Globus pallidus (tissue), 1 donor: ENCODE measurements around the gene SIDT2.
"Not testable (repeated sequence)": the region's sequence is repeated elsewhere in the genome, so short reads cannot be mapped to it uniquely, and the experiment has no call there.

Experiments used
- DNase-seq: peaks from one replicate; pipeline ENCODE4 v3.0.0-alpha.2; 2015; ENCODE audit warnings: low spot score

SIDT2 gene

GRCh38 chr11:117204283-117205080 is 25.9 kb downstream of the SIDT2 start:
- no peak for DNase-seq

- DNase-seq: no peak
Measured at GRCh38 chr11:117205211-117205818, 26.8 kb downstream of the SIDT2 start.

GRCh38 chr11:117206111-117206510 is 27.6 kb downstream of the SIDT2 start:
- DNase-seq: not testable (repeated sequence)

- not testable (repeated sequence) for DNase-seq
Measured at GRCh38 chr11:117206859-117207258, 28.3 kb downstream of the SIDT2 start.

- not testable (repeated sequence) for DNase-seq
Measured at GRCh38 chr11:117207481-117207880, 28.9 kb downstream of the SIDT2 start.

- DNase-seq: not testable (repeated sequence)
Measured at GRCh38 chr11:117208710-117209109, 30.2 kb downstream of the SIDT2 start.

GRCh38 chr11:117209351-117210125 is 31.0 kb downstream of the SIDT2 start:
- DNase-seq: not testable (repeated sequence)

GRCh38 chr11:117210620-117211019 is 32.1 kb downstream of the SIDT2 start:
- no peak for DNase-seq

- no peak for DNase-seq
Measured at GRCh38 chr11:117212697-117213355, 34.3 kb downstream of the SIDT2 start.

- no peak for DNase-seq
Measured at GRCh38 chr11:117214404-117215110, 36.0 kb downstream of the SIDT2 start.

- no peak for DNase-seq
Measured at GRCh38 chr11:117217141-117218084, 38.9 kb downstream of the SIDT2 start.

- no peak for DNase-seq
Measured at GRCh38 chr11:117218133-117218915, 39.8 kb downstream of the SIDT2 start.

- DNase-seq: no peak
Measured at GRCh38 chr11:117219001-117219400, 40.5 kb downstream of the SIDT2 start.

GRCh38 chr11:117219455-117219854 is 40.9 kb downstream of the SIDT2 start:
- DNase-seq: no peak

- DNase-seq: no peak
Measured at GRCh38 chr11:117219995-117220394, 41.5 kb downstream of the SIDT2 start.

GRCh38 chr11:117220568-117220967 is 42.0 kb downstream of the SIDT2 start:
- DNase-seq: peak; percentile 70

GRCh38 chr11:117220999-117221774 is 42.6 kb downstream of the SIDT2 start:
- DNase-seq: peak; percentile 54

- no peak for DNase-seq
Measured at GRCh38 chr11:117221775-117222517, 43.4 kb downstream of the SIDT2 start.
